Heart right ventricle (tissue), 16 donors: ENCODE measurements around the gene TNFRSF6B. TPM values are rescaled to one million over a fixed set of nuclear protein-coding genes. Genes with fewer than 3 reads are reported as not detected.
A peak's percentile ranks its signal among the peaks of the same experiment; 100 is the strongest.
"Not testable (repeated sequence)": the region's sequence is repeated elsewhere in the genome, so short reads cannot be mapped to it uniquely, and the experiment has no call there.

Experiments used
- ATAC-seq, 8 donors: fragments of 200-7000 bp; cut with Tn5 transposase; one replicate each; pipeline ENCODE4 v1.9.1; 2020; ENCODE audit warnings: mild to moderate bottlenecking in 8 of 8, moderate library complexity in 8 of 8, moderate number of reproducible peaks in 1 of 8
- DNase-seq, 2 donors: peaks; one replicate each; pipeline ENCODE4 v3.0.0-alpha.2; 2020
- H3K27ac ChIP-seq, 10 donors: fragments of 200-600 bp; sonication (generic) in 2 of 10; one replicate each; pipeline versions ENCODE4 v1.5.0 to v1.8.0; 2020 to 2022; ENCODE audit warnings: mild to moderate bottlenecking in 3 of 10
- H3K27me3 ChIP-seq, 7 donors: fragments of 200-600 bp; one replicate each; pipeline ENCODE4 v1.8.0; 2021 to 2022; ENCODE audit warnings: mild to moderate bottlenecking in 2 of 7
- H3K36me3 ChIP-seq, 9 donors: fragments of 200-600 bp; sonication (generic) in 1 of 9; one replicate each; pipeline versions ENCODE4 v1.5.0 to v1.8.0; 2020 to 2022; ENCODE audit warnings: mild to moderate bottlenecking in 2 of 9
- H3K4me1 ChIP-seq, 9 donors: fragments of 200-600 bp; sonication (generic) in 1 of 9; one replicate each; pipeline versions ENCODE4 v1.5.0 to v1.8.0; 2020 to 2022; ENCODE audit warnings: mild to moderate bottlenecking in 4 of 9
- H3K4me3 ChIP-seq, 10 donors: fragments of 200-600 bp; sonication (generic) in 2 of 10; one replicate each; pipeline versions ENCODE4 v1.5.0 to v1.8.0; 2020 to 2022; ENCODE audit warnings: mild to moderate bottlenecking in 7 of 10, moderate library complexity in 2 of 10
- H3K9me3 ChIP-seq, 11 donors: fragments of 200-600 bp in 10 of 11; sonication (generic) in 2 of 11; one replicate each; pipeline versions ENCODE4 v1.5.0 to v1.8.0; 2013 to 2022; ENCODE audit warnings: mild to moderate bottlenecking in 2 of 11, control low read depth in 1 of 11, moderate library complexity in 1 of 11
- CTCF ChIP-seq, 9 donors: fragments of 200-600 bp; sonication (generic) in 2 of 9; IDR thresholded peaks; one replicate each; pipeline versions ENCODE4 v1.5.0 to v1.8.0; 2021 to 2022; ENCODE audit warnings: antibody characterized with exemption in 9 of 9, mild to moderate bottlenecking in 5 of 9, moderate library complexity in 1 of 9
- WGBS, 2 donors: extraction: QIAGEN DNeasy Blood & Tissue Kit; methylation state at CpG; one replicate each; pipeline ENCODE4 v1.1.7; 2013; ENCODE audit warnings: inconsistent platforms in 1 of 2; 5-methylcytosine and 5-hydroxymethylcytosine counted together
- intact Hi-C, 10 donors: fragments of 100-400 bp; cut with DNase I; formaldehyde crosslinking; loops; one replicate each; pipeline versions ENCODE4 v1.11.1 to v1.14.2; 2022
- long read RNA-seq, 3 donors: library from polyadenylated mRNA; unstranded; transcript quantifications; one replicate each; pipeline ENCODE4 v2.0.0, GENCODE V29; 2020 to 2021
- polyA plus RNA-seq, 2 donors: library from polyadenylated mRNA; stranded (reverse); fragments of 200-250 nt; gene quantifications; one replicate each; pipeline ENCODE4 v1.2.3, GENCODE V29; 2013
- total RNA-seq, 10 donors: library from RNA; stranded (reverse); fragmentation: NEBNext Ultra II Directional in 3 of 10; extraction: Animal tissue kit (Norgen Biotek cat#: 25700) in 3 of 10; gene quantifications; one replicate each; pipeline versions ENCODE4 v1.2.1 to v1.2.4, GENCODE V29; 2021 to 2023
- donor health status: Arrhythmogenic right ventricular cardiomyopathy.
- donor health status: ischemic (EF 13 %, LVEDD 7.1; RV severe dilation, severe dysfunction).
- donor health status: healthy with polysubstance abuse.
- donor health status: DM: no; HTN: yes; CAD: no.
- donor health status: DM: no; HTN: no; CAD: no.
- donor health status: ischemic (EF 25% LVEDD 6.9; RV normal size, moderate dysfunction).
- donor health status: ischemic (EF 25% LVEDD 5.7; RV mildly dilated, moderate dysfunction).
- donor health status: healthy.
- donor health status: DM: yes; HTN: yes; CAD: no.
- donor health status: Ischemic cardiomyopathy.
- donor health status: ischemic (EF 35%, LVEDD 5.7; RV mildly dilated, moderate dysfunction).
- donor health status: nonischemic (EF 11% LVEDD 7.7; RV severe dilation, severe dysfunction).
- donor health status: DM: yes; HTN: yes; CAD: no.
- donor health status: PGD.
- donor health status: ischemic (EF 29% LVEDD 5.4; RV normal size, mild dysfunction).
- donor health status: nonischemic (EF 23%, LVEDD 6.1; RV moderate dilation, normal function).

The TNFRSF6B gene
- total RNA-seq (1 to 10 TPM in 4 of 10 donors, under 1 TPM in 6; 0.26 to 5.1 (median 0.57) TPM), polyA plus RNA-seq (10 to 100 TPM; 11.7 to 12.5 TPM)
- long read RNA-seq, donor 1, partial matches to known transcripts, result 0 of 4 reads
- long read RNA-seq, donor 1, other reads (novel, unspliced or antisense), result 4 of 4 reads
- long read RNA-seq, donor 2, partial matches to known transcripts, result 0 of 5 reads
- long read RNA-seq, donor 2, other reads (novel, unspliced or antisense), result 1 of 5 reads
- long read RNA-seq, donor 3, transcript TNFRSF6B-201 (3 exons, 1,141 nt), result major isoform, 6 of 7 reads
- long read RNA-seq, donor 3, partial matches to known transcripts, result 0 of 7 reads
- long read RNA-seq, donor 3, other reads (novel, unspliced or antisense), result 1 of 7 reads

GRCh38 chr20:63696628-63697356 is at the start of gene TNFRSF6B:
Gene TNFRSF6B, plus strand, starts transcription at chr20:63696652. Its CDS starts 116 bp downstream, at chr20:63696768.
- intact Hi-C loops, result no loop called here
- peak in 6 of 8 donors; percentile 0 to 15 (median 2) for ATAC-seq
- peak within 1 kb of the TSS in 7 of 10 donors; percentile 2 to 42 (median 21) for H3K4me3 ChIP-seq
- H3K9me3 ChIP-seq, result no peaks in the 10 kb centered on the region
- H3K27ac ChIP-seq, result peak within 1 kb of the TSS in 9 of 10 donors; percentile 68 to 93 (median 77)
- WGBS, 2 donors, result 25 to 35% methylated on average over 52 of the region's 52 CpGs
- TF ChIP-seq CTCF (IDR thresholded peaks at IDR 0.05), result no peak
- H3K36me3 ChIP-seq, result peaks cover 0 to 64% (median 5%) of the 10 kb centered on the region in 9 donors
- H3K27me3 ChIP-seq, result no peaks in the 10 kb centered on the region
- H3K4me1 ChIP-seq, result peaks cover 22 to 64% (median 53%) of the 10 kb centered on the region in 9 donors
- DNase-seq, result peak; percentile 5 to 26

DNA sequence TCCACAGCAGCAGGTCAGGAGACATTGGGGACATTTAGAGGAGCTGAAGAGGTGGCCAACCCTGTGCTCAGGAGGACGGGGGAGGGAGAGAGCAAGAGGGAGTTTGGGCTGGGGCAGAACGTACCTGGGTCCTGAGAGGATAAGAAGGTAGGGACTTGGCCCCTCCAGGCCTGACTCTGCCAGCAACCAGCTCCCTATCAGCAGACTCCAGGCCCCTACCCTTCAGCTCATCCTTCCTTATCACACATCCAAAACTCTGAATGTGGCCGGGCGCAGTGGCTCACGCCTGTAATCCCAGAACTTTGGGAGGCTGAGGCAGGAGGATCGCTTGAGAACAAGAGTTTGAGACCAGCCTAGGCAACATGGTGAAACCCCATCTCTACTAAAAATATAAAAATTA is 48.3 kb upstream of the TNFRSF6B start:
- H3K36me3 ChIP-seq, result no peaks in the 10 kb centered on the region
- TF ChIP-seq CTCF (IDR thresholded peaks at IDR 0.05), result no peak

DNA sequence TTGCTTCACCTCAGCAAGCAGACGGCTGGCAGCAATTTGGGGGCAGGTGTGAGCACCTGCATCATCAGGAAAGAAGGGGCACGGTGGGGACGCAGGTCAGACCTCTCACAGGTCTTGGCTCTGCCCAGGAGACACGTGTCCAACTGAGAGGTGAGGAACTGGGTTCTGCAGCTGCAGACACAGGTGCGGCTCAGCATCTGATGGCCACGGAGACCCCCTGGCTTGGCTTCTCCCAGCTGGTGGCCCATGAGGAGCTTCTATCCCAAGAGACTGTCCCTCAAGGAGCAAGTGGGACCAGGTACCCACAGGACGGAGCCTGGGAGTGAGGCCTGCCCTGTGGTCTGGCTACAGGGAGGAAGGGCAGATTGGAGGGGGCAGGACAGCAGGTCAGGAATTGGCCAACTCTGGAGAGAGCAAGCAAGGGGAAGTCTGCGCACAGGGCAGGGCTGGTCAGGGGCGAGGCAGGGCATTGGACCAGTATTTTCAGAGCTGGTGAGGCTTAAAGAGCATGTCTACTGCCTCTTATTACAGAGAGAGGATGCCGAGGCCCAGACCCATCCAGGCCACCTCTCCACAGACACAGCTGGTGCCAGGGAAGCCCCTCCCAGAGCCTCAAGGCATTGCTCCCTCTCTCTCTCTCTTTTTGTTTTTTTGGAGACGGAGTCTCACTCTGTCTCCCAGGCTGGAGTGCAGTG is 47.4 kb upstream of the TNFRSF6B start:
- intact Hi-C loops, result no loop called here
- WGBS, 2 donors, result 80 to 81% methylated on average over 11 of the region's 11 CpGs
- no peak for DNase-seq
- no peak overlapping the region for H3K4me3 ChIP-seq
- no peak overlapping the region for H3K27ac ChIP-seq
- ATAC-seq, result no peak
- no peaks in the 10 kb centered on the region for H3K36me3 ChIP-seq
- no peak for TF ChIP-seq CTCF (IDR thresholded peaks at IDR 0.05)
- peaks cover 0 to 23% (median 10%) of the 10 kb centered on the region in 7 donors for H3K27me3 ChIP-seq
- peaks cover 10 to 23% (median 22%) of the 10 kb centered on the region in 9 donors for H3K4me1 ChIP-seq
- no peaks in the 10 kb centered on the region for H3K9me3 ChIP-seq

More for the DNA sequence above, 48.3 kb upstream of the TNFRSF6B start:
- peaks cover 10 to 18% (median 16%) of the 10 kb centered on the region in 9 donors for H3K4me1 ChIP-seq
- peaks cover 0 to 20% (median 10%) of the 10 kb centered on the region in 7 donors for H3K27me3 ChIP-seq
- intact Hi-C loops, result no loop called here
- H3K9me3 ChIP-seq, result no peaks in the 10 kb centered on the region
- no peak overlapping the region for H3K4me3 ChIP-seq
- ATAC-seq (no peak), DNase-seq (no peak)
- no peak overlapping the region for H3K27ac ChIP-seq
- WGBS, 2 donors, result 81 to 88% methylated on average over 6 of the region's 6 CpGs

GRCh38 chr20:63650486-63650885 is 46.0 kb upstream of the TNFRSF6B start:
- H3K9me3 ChIP-seq, DNase-seq, ATAC-seq, H3K27ac ChIP-seq, H3K36me3 ChIP-seq, H3K4me3 ChIP-seq: not testable (repeated sequence)
- intact Hi-C loops, result loop anchor here in 1 of 10 donors (10.0 kb wide), 1 partner anchor 84 kb away; the partner anchor contains the start of genes LIME1 and SLC2A4RG
- 90 to 92% methylated on average over 8 to 25 of the region's 25 CpGs for WGBS, 2 donors
- Histone ChIP-seq H3K4me1 (peaks cover 10 to 28% (median 26%) of the 10 kb centered on the region in 9 donors), H3K27me3 (peaks cover 0 to 23% (median 10%) of the 10 kb centered on the region in 7 donors)
